ENCODE measurements around the gene BCL11B. TPM values are rescaled to one million over a fixed set of nuclear protein-coding genes. Genes with fewer than 3 reads are reported as not detected.

The BCL11B gene
- total RNA-seq, 2 donors from 2014 or later = 0.19 to 0.43 TPM

GRCh38 chr14:99251721-99252120, 20.3 kb downstream of the BCL11B start:
- no peak for DNase-seq (ENCODE audit: low spot score)
- Histone ChIP-seq H3K9me3 (no peaks in the 10 kb centered on the region), H3K4me1 (peaks cover 0 to 2% of the 10 kb centered on the region in 2 donors), H3K27me3 (peaks cover 0 to 6% of the 10 kb centered on the region in 2 donors), H3K27ac (no peak overlapping the region), H3K36me3 (no peaks in the 10 kb centered on the region), H3K4me3 (no peak overlapping the region)
- TF ChIP-seq CTCF (IDR thresholded peaks at IDR 0.05) = no peak

DNA sequence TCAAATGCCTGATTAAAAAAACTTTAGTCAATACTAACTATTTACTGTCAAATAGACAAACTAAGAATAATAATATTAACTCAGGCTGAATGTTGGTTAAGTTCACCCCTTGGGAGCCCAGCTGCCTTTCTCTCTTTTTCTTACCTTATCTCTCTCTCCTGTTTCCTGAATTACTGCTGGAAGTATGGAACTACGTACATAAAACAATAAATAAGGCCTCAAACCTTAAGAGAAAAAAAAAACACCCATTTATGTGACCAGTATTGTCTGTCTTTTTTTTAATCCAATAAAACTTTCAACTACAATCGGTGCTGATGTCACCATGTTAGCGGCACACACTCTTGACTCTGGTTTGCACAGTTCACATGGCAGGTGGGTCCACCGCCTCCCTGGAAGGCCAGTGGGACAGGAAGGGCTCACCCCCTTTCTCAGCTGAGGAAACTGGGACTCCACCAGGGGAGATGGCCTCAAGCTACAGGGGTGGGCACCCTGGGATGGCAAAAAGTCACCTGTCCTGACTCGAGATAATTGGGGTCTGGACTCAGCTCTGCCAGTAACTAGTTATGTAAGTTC, 21.3 kb downstream of the BCL11B start:
- Histone ChIP-seq H3K36me3 (no peaks in the 10 kb centered on the region), H3K27ac (no peak overlapping the region), H3K27me3 (peaks cover 0 to 15% of the 10 kb centered on the region in 2 donors), H3K4me1 (peaks cover 0 to 12% of the 10 kb centered on the region in 2 donors), H3K4me3 (no peak overlapping the region), H3K9me3 (no peaks in the 10 kb centered on the region)
- no peak for TF ChIP-seq CTCF (IDR thresholded peaks at IDR 0.05)
- no peak for DNase-seq (ENCODE audit: low spot score)

GRCh38 chr14:99249389-99249788, 22.6 kb downstream of the BCL11B start:
- TF ChIP-seq CTCF (IDR thresholded peaks at IDR 0.05) = no peak
- no peak overlapping the region for H3K27ac ChIP-seq
- H3K36me3 ChIP-seq = no peaks in the 10 kb centered on the region
- peaks cover 0 to 15% of the 10 kb centered on the region in 2 donors for H3K4me1 ChIP-seq
- no peaks in the 10 kb centered on the region for H3K9me3 ChIP-seq
- DNase-seq (ENCODE audit: low spot score) = no peak
- no peak overlapping the region for H3K4me3 ChIP-seq
- H3K27me3 ChIP-seq = peaks cover 0 to 20% of the 10 kb centered on the region in 2 donors

DNA sequence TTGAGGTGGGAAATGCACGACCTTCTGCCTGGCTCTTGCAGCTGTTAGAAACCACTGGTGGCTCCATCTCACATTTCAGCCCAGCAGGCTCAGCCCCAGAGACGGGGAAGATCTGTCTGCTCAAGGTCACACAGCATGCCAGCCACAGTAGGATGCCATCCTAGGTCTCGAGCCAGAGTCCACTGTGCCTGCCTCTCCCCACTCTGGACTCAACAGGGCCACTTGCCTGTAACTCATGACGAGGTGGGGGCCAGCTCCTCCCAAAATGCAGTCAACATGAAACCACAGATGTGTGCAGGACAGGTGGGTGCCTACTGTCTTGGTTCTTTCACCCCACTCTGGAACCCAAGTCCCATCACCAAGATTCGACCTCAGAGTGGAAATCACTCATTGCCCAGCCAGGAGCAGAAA, 23.2 kb downstream of the BCL11B start:
- no peak overlapping the region for H3K27ac ChIP-seq
- TF ChIP-seq CTCF (IDR thresholded peaks at IDR 0.05) = no peak
- H3K4me3 ChIP-seq = no peak overlapping the region
- peaks cover 4 to 20% of the 10 kb centered on the region in 2 donors for H3K27me3 ChIP-seq
- no peak for DNase-seq (ENCODE audit: low spot score)
- H3K4me1 ChIP-seq = peaks cover 0 to 15% of the 10 kb centered on the region in 2 donors
- H3K36me3 ChIP-seq = no peaks in the 10 kb centered on the region
- H3K9me3 ChIP-seq = no peaks in the 10 kb centered on the region

DNA sequence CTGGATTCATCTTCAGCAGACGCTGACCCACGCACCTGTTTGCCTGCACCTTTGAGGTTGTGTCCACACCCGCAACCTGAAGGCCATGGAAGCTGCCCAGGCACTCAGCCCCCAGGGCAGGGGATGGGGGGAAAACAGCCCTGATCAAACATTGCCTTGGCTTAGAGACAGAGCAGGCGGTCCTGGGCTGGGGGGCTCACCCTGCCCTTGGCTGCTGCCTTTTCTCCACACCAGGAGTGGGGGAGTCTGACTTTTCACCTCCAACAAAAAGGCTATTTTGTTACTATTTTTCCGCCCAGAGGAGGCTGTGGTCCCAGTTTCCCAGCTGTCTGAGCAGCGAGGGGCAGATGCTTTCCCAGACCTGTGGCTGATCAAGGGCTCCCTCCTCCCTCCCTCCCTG, 24.2 kb downstream of the BCL11B start:
- H3K4me1 ChIP-seq = peaks cover 0 to 15% of the 10 kb centered on the region in 2 donors
- no peak overlapping the region for H3K27ac ChIP-seq
- no peak for TF ChIP-seq CTCF (IDR thresholded peaks at IDR 0.05)
- peaks cover 4 to 20% of the 10 kb centered on the region in 2 donors for H3K27me3 ChIP-seq
- no peak for DNase-seq (ENCODE audit: low spot score)
- H3K36me3 ChIP-seq = no peaks in the 10 kb centered on the region
- H3K9me3 ChIP-seq = no peaks in the 10 kb centered on the region
- no peak overlapping the region for H3K4me3 ChIP-seq

Measured in right atrium auricular region (tissue), 2 donors.